Stimulated activated CD8-positive, alpha-beta memory T cell treated with anti-CD3 and anti-CD28 coated beads, Interleukin-7, amount 100 ng/mL, for 4 hours (primary cell): ENCODE data around the gene TNIK.

Source experiments
- DNase-seq, 2 donors: peaks; one replicate each; pipeline ENCODE4 v3.0.0-alpha.2; 2020; ENCODE audit warnings: low read depth in 2 of 2

The TNIK gene

DNA sequence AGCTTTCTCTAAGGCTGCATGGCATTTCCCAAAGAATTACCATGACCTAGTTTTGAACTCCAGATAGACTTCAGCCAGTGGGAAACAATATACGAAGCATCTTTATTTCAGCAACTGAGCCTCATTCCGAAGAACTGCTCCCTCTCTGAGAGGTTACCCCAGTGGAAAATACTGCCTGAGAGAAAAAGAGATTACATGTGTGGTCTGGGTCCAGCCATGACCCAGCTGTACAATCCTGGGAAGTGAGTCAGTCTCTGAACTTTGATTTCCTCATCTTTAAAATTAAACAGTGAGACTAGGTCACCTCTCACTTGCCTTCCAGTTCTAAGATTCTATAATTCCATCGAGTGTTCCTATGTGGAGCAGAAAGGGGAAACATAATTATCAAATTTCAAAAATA lies 42.4 kb downstream of the TNIK start:
- DNase-seq, result no peak

DNA sequence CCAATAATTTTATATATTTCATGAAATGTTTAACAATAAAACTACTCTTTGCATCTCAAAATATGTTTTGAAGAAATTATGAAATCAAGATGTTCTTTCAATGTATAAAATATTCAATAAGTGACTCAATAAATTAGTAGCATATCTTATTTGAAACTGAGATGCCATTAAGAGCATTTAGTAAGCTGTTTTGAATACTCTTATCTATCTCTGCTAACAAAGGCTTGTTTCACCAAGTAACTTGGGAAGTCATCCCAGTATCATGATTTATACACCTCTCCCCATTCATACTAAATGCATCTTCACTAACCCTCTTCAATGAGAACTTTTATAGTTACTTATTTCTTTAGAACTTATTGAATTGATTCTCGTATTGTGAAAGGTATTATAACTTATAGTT lies 43.1 kb downstream of the TNIK start:
- no peak for DNase-seq

DNA sequence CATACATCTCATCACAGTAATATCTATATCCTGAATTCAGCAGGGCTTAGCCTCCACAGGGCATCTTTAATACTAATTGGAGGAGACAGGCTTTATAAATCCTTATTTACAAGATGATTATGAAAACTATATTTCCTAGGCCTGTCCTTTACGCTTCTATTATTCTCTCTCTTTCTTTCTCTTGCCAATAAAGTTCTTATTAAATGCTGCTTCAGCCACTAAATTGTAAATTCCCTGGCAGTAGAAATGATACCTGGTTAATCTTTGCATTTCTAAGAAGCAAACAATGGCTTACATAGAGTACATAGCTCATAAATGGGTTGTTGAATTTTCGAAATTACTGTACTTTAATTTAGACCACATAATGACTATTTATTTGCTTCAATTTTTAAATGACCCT lies 43.5 kb downstream of the TNIK start:
- no peak for DNase-seq

DNA sequence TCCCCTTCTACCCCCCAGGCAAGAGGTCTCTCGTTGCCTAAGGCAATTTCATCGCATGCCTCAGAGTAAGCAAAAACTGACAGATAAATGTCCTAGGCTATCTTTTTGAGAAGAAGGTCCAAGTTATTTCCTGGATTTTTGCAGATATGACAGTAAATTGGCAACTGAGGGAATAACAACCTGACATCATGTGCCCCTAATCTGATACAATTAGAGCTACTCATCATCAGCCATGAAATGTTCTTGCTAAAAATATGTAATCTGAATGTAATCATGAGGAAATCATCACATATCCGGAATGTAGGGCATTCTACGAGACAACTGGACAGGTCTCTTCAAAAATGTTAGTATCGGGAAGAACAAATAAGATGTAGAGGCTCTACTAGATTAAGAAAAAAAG lies 44.1 kb downstream of the TNIK start:
- DNase-seq, result no peak

DNA sequence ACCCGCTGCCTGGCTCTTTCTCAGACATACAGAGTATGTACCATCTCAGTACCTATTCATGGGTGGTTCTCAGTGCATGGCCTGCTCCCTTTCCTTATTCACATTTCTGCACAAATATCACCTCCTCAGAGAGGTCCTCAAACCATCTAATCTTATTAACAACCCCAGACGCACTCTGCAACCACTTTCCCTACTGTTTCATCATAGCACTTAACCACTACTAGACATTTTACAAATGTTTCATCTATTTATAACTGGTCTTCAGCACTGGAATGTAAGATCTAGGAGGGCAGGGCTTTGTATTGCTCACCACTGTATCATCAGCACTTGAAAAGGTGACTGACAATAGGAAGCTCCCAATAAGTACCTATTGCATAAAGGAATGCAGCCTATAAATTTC lies 45.1 kb downstream of the TNIK start:
- no peak for DNase-seq

DNA sequence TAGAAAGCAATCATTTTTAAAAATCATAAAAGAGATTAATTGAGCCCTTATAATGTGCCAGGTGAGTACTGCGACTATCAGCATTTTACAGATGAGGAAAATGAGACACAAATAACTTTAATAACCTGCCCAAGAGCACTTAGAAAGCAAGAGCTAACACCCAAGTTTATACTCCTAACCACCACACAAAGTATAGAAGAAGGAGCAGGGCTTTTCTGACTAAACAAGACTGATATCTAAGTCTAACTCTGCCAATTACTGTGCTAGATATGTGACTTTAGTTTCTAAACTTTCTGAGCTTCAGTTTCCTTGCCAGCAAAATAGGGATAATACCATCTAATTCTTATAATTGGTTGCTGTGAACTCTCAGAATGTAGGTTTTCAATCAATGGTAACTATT lies 47.7 kb downstream of the TNIK start:
- no peak for DNase-seq

DNA sequence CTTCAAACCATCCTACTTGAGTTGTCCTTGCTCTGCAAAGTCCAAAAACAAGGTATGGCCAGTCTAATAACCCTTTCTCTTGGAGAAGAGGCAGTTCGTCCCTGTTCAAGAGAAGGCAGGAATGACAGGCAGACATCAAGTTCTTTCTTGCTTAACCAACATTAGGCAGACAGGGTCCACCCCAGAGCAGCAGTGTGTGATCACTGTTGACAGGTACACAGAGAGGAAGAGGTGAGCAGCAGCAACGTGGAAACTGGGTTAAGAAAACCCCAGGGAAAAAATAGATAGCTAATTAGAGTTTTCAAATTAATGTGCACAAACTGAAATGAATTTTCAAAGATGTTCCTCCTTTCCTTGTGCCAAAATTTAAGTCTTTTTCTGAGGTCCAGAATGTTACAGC lies 48.2 kb downstream of the TNIK start:
- no peak for DNase-seq

DNA sequence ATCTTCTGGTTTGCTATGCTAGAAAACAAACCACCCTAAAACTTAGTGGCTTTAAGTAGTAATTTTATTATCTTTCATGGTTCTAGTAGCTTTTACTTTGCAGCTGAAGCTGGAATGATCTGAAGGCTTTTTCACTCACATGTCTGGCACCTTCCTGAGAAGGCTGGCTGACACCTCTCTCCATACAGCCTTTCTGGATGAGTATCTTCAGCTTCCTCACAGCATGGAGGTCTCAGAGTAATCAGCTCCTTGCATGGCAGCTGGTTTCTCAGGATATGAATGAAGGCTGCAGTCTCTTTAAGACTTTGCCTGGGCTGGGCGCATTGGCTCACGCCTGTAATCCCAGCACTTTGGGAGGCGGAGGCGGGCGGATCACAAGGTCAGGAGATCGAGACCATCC lies 50.0 kb downstream of the TNIK start:
- DNase-seq, result no peak

DNA sequence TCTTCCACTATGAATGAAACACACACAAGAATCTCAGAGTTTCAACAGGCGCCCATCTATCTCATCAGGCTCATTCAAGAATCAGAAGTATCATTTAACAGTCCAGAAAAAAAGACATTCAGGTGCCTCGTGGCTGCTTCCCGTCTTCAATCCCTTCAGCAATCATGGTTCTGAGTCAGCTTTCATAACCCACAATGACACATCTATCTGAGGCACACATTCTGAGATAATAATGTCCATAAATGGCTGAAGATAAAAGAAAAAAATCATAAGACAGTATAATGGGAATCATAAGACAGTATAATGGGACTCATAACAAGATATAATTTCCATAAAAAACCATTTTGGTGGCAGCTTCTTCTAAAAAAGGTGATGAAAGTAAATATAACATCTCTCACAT lies 52.4 kb downstream of the TNIK start:
- no peak for DNase-seq

DNA sequence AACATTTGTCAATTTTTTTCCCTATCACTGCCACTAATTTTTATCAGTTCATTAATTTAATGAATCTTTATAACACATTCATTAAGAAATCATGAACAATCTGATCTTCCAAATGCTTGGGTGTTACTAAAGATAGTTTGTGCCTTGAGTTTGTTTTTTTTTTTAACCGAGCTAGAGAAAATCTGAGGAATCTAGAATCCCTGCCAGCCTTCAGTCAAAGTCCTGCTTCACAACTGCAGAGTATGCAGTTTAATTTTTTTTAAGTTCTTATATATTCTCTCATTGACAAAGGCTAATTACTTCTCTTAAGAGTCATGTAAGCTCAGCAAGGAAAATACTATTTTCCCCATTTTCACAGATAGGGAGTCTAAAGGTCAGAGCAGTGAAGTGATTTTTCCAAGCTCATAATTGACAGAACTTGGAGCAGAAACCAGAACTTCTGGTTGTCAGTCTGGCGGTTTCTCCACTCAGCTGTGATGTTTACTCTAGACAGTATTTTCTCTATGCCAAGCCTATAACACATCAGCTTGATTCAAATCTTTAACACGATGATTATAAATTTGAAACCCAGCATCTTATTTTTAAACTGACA lies 55.7 kb downstream of the TNIK start:
- DNase-seq, result no peak

DNA sequence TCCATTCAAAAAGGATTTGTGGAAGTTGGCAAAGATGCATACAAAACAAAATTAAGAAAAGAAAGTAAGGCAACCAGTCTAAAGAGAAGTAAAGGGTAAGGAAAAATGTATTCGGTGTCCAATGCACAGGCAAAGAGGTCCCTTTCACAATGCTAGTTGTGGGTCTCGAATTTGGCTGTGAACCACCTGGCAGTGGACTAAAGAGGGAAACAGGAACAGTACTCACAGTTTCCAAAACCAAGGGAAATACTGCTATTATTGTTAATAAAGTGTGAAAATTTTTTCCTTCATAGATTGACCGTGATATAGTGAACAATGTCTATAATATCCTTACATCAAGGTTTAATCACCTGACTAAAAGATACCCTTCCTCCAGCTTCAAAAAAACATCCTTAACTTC lies 57.9 kb downstream of the TNIK start:
- DNase-seq, result no peak

DNA sequence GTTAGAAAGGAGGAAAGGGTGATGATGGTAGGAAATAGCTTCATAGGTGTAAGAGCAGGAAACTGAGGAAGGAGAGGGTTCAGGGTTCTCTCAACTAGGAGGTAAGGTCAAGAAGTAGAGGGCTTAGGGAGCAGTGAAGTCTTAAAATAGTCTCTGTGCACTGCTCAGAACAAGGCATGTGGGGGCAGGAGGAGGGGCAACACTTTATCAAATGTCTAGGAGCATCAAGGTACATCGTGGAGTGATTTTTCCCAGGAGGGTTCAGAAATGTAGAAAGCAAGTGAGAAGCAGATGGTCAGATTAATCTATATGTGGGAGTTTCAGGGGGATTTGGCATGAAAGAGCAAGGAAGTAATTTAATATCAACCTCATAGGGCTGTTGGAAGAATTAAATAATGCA lies 58.8 kb downstream of the TNIK start:
- DNase-seq, result no peak

DNA sequence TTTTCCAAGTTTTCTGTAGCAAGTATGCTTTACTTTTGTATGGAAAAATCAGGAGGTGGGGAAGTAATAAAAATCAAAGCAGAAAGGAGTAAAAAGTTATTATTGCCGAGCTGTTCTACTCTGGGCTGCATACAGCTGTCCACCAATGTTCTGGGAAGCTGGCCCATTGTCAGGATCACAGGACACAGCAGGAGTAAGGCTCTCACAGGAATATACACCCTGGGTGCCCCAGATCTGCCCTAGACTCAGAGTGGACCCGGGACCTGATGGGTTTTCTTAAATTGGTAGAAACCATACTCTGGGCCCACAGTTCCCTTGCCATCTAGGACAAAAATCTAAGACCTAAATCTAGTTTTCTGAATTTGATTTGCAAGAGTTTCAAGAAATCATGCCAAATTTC lies 60.4 kb downstream of the TNIK start:
- no peak for DNase-seq

DNA sequence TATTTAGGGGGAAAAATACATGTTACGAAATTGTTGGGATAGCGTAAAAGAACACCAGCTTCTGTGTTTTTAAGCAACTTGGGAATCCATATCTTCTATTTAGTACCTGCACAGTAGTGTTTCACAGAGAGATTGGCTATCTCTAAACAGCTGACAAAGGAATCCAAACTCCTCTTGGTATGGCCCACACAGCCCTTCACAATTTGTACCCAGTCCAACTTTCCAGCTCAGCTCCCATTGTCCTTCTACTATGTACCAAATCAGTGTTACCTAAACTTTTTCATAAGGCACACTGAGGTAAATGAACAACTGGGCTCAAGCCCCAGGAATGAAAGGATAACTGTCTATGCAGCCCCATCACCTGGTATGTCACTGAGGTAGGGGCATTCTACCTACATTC lies 61.9 kb downstream of the TNIK start:
- DNase-seq, result no peak

DNA sequence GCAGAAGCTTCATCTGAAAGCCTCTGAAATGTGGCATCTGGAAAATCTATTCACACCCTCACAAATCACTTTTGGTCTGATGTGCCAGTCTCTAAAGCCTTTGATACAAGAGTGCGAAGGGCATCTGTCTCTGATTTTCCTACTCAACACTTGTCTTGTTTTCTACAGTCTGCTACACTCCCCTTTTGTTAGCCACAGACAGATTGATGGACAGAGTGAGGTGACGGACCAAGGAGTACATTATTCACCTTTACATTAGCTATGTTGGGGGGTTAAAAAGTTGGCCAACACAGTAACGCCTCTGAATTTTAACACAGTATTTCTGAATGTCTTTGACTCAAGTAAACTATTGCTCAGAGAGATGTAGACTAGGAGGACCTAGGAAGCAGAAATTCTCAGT lies 63.1 kb downstream of the TNIK start:
- DNase-seq, result no peak

DNA sequence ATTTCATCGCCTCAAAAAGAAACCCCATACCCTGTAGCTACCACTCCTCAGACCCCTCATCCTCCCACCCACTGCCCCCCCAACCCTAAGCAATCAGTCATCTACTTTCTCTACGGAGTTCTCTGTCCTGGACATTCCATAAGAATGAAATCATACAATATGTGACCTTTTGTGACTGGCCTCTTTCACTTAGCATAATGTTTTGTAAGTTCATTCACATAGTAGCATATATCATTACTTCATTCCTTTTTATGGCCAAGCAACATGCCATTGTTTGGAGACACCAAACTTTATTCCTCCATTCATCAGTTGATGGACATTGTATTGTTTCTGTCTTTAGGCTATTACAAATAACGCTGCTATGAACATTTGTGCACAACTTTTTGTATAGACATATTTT lies 64.2 kb downstream of the TNIK start:
- DNase-seq, result no peak

DNA sequence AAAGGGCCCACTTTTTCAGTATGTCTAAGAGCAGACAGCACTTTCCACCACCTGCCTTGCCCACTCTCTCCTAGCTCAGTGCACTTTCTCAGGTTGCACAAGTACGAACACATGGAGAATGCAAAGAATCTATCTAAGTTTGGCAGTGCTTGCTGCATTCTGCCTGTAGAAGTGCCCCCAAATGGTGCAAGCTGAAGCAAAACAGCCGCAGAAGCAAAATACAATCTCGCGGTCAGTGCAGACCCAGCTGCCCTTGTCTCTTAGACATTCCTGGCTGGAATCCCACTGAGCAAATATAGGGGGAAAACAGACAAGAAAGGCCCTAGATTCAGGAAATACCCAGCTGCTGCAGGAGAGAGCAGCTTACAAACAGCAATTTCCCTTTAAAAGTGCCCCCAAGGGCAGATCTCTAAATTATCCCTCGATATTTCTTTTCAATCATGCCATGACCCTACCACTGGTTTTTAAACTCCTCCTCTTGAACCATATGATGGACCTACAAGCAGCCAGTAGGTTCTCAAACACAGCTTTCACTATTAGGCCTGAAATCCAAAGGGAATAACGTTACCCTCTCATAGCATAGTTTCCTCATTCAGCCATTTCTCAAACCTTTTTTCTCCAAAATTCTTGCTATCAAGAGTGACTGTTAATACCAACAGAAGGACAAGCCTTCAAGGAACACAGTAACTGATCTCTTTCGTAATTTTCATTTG lies 67.0 kb downstream of the TNIK start:
- DNase-seq, result no peak

DNA sequence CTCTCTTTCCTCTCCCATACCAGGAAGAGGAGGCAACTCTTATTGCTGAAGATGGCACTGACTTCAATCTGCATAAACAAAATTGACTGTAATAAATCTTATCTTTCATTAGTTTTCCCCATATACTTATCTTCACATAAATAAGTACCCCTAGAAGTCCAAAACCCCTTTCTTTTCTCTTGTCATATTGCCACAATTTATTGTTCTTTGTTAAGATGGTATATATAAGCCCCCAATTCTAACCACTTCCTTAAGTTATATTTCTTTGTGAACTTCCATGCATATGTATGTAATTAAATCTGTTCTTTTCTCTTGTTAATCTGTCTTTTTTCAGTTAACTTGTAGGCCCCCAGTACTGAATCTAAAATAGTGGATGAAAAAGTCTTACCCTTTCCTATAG lies 68.8 kb downstream of the TNIK start:
- DNase-seq, result no peak

DNA sequence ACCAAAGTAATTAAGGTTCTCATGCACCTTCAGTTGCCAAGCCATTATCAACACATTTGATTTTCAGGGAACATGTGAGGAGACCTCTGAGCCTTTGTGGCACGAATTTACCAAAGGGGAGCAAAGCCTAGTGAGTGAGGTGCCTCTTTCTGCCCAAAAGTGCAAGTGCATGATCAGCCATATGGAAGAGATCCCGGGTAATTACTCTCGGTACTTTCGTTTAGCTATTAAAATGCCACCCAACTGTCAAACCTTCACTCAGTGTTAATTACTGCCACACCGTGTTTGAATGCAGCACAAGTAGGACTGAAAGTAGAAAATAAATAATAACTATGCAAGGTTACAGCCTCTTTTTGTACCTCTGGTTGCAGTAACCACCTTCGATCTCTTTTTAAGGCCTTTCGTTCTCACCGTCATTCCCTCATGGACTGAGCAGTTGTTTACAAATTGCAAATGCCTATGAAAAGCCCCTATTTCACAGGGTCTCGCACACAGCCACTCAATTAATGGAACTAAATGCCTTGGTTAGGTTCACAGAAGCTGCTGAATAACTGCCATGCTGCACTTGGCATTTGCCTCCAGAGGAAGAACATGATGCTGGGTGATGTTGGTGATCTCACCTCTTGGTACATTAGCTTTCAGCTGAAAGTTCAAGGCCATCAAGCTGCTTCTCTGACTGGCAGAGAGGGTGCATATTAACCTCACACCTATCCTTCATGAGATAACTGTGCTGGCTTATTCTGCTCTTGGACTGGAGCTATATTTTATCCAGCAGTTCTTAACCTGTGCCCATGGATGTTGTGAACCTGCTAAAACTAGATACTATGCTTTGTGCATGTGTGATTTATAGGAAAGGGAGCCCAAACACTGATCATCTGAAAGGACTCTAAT lies 69.9 kb downstream of the TNIK start:
- no peak for DNase-seq

DNA sequence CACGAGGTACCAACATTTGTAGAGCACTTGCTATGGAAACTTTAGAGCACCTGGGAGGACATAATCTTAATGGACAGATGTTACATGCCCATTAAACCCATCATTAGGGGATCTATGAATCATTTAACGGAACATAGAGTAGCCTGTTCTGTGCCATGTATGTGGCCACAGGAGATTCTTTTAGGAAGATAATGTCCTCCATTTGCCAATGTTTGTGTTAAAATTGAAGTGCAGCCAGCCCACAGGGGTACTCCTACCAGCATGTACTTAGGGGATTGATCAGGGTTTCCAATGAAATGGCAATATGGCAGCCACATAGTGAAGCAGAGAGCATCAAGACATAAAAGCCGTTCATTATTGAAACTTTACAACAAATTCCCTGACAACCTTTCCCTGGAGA lies 70.7 kb downstream of the TNIK start:
- DNase-seq, result no peak

DNA sequence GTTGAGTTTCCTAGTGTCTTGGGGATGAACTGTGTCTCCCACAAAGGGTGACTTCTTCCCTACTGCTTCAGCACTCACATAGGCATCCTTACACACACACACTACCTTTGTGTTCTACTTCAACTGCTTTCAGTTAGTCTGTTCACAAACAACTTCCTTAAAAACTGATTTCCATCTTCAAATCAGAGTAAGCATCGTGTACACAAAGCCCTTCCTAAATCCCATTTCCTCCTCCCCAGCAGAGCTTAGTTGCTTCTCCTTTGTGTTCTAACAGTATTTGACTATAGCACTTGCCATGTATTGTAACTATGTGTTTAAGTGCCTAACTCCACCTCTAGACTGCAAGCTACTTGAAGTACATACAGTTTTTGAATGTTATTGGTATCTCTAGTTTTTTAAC lies 71.7 kb downstream of the TNIK start:
- DNase-seq, result no peak

DNA sequence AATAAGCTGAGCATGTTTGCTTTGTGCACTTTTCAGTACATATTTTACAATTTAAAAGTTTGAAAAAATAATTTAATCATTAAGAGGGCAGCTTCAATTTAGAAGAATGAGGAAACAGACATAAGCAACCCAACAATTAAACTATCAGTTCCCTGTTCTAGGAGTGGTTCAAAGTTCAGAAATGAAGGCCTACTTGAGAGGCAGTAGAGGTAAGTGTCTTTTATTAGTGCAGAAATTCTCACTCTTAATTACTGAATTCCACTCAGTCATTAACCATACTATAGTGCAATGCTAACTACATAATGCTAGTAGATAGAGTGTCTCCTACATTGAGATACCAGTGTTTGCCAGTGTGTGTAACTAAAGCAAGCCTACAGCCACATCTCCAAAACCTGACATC lies 73.1 kb downstream of the TNIK start:
- no peak for DNase-seq

DNA sequence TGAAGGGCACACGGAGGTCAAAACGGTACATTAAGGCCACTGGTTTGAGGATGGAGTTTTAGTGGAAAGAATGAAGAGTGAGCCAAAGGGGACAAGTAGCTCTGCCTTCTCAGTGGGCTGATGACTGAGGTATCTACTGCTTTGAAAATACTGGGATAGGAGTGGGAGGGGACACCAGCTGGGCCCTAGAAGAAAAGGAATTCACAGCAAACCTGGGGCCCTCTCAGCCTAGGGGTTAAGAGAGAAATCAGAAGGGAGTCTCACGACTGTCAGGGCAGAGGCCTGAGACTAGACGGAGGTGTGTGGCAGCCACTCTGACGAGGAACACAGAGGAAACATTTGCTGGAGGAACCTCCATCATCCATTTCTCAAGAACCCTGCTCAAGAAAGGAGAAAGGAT lies 75.1 kb downstream of the TNIK start:
- DNase-seq, result no peak
